Inflammatory macrophage (primary cell): ENCODE results near the gene ROBO1.

ENCODE experiments used
- DNase-seq, 2 donors: peaks; one replicate each; pipeline ENCODE4 v3.0.0-alpha.2; 2020 to 2022

Gene ROBO1

DNA sequence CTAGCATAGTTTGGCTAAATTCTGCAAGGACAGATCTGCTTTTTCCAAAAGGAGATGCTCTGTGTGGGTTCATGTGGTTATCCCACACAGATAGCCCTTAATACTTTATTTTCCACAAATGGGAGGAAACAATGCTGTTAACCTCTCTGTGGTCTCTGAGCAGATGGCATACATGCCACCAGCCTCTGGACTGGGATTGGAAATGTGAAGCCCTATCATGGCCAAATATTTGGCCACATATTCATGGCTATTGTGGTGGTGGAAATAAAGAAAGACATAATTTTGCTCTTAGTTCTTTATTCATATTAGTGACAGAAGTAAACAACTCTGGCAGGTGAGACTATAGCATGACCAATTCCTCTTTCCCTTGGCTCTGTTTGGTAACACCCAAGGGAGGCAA, 726.2 kb downstream of the ROBO1 start:
- no peak for DNase-seq

DNA sequence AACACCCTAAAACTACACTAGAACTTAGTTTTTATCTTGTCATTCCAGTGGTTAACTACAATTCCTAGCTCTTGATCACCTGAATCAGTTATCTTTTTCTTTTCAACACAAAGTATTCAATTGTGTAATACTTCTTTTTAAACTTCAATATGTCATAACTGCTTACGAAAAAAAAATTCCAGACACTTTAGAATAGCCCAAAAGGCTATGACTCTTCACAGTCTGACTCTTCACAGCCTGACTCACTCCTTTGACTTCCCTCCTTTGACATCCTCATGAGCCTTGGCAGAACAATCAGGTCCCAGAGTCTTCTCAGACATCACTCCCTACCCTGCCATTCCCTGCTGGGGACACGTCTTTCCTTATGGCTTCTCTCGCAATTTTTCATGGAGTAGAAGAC, 727.1 kb downstream of the ROBO1 start:
- DNase-seq: no peak

DNA sequence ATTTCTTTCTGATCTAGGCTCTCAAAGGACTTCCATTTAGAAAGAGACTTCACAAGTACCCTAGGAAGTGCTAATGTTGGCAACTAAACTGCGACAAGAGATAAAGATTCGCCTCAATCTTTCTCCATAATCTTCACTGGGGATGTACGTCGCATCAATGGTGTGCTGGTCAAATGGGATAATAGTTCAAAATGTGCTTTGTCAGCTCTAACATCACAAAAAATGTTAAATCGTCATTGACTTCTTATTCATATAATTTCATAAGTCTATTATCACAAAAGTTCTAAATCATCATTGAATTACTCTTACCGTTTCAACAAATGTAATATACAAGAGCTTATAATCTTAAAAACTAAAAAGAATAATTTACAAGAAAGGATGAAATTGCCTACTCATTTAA, 727.7 kb downstream of the ROBO1 start:
- DNase-seq: no peak

DNA sequence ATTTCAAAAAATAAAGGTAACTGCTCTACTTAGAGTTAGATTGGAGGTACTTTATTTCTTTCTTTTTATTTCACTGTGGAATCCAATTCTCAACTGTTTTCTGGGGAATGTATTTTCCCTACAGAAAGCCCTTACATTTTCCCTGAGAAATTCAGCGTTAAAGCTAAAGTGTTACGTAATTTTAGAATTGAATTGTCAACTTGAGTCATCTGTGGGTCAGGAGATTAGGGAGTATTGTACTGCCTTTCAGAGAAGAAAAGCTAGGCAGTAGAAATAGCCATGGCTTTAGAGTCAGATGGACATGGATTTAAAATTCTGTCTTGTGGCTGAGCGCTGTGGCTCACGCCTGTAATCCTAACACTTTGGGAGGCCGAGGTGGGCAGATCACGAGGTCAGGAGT, 728.6 kb downstream of the ROBO1 start:
- no peak for DNase-seq

DNA sequence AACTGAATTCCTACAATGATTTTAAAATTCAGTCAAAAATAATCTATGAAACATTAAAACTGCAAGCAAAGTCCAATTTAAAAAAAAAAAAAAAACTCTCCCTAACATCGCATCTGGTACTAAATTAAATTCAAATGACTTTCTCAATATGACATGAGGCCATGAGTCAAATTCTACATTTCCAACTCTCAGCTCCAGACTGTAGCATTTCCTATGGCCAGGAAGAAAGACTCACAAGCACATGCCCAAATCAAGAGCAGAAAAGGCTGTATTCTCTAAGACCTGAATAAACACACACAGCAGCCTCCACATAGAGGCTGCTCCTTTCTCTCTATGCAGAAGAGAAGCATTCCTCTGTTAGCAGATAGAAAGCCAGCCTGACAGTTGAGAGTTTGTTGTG, 729.2 kb downstream of the ROBO1 start:
- DNase-seq: no peak

DNA sequence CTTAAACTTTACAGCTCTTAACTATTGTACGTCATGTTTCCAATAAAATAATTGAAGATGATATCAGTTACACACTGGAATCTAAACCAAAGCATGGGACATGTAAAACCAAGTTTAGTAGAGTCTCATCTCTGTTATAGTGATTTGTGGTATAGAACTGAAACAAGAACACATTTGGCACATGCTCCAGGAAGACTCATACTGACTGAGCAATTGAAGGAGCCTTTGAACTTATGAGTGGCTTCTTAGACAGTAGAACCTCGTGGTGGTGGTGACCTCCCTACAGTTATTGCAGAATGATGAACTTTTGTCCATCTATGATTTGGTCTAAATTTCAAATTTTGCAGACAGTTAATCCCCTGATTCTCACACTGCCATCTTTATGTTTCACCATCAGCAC, 729.7 kb downstream of the ROBO1 start:
- DNase-seq: no peak

DNA sequence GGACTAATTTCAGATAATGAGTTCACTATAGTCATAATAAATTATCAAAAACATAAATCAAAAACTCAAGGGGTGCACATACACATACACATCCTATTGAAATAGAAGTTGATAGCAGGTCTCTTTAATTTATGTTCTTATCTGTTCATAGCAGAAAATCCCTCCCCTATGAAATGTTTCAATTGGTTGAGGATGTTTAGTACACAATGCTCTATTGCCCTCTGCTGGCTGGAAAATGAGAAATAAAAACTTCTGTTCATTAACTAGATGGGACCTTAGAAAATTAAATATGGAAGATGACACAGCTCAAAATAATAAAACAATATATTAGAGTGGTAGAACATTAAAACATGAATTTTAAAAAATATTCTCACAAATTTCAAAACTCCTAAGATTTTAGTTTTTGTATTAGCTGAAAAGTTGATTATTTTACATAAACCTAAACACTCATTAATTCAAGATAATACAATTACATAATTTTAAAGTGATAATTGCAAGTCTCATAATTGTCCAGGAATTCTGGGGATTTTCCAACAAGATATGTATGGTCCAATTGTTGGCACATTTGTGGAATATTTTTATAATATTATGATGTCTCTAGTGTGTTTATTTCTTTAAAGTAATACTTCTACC, 735.0 kb downstream of the ROBO1 start:
- DNase-seq: peak; percentile 30 to 37

DNA sequence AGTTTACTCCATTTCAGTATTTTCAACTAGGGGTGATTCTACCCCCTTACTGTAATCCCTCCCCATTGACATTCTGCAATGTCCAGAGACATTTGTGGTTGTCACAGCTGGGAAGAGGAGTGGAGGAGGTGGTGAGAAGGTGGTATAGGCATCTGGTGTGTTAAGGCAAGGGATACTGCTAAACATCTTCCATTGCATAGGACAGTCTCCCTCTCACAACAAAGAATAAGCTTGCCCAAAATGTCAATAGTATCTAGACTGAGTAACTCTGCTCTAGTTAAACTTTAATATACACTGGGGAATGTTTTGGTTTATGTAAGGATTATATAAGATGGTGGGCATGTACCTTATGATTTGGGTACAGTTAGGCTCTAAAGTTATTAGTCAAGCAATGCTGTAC, 737.6 kb downstream of the ROBO1 start:
- no peak for DNase-seq

DNA sequence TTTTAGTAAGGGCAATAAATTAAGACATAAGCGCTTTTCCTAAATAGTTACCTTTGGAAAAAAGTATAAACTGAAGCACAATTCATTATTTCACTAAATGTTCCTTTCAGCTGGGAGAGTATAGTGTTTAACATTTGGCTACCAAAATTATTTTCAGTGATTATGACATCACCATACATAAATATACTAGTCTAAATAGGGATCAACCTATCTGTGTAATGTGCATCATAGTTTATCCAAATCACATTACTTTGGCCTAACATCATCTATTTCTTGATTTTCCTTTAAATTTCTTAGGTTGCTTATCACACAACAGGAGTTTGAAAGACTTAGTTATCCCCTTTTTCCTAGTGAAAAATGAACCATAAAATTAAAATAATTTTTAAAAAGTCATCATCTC, 738.9 kb downstream of the ROBO1 start:
- DNase-seq: no peak

DNA sequence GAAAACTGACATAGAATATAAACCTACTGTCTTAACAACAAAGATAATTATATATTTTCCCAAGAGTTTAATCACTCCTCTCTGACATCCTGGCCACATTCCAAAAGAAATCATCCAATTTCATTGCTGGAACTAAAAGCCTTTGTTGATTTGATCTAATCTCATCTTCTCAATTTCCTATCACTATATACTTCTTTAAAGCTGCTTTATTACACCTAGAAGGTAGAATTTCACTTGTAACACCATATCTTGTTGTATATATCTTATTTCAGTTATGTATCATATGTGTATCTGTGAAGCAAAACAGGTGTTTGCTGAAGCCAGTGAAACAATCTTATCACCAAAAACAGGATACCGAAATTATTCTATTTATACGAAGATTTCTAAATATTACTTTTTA, 740.2 kb downstream of the ROBO1 start:
- no peak for DNase-seq

DNA sequence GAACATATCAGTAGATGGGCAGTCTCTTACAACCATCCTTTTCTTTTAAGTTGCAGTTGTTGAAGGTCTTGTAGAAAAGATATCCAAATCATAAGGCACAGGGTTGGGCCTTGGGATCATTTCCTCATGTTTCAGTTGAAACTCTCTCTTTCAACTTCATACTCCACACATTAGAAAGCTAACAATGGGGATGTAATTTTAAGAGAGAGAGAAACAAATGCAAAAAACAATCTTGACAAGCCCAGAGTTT, 747.9 kb downstream of the ROBO1 start:
- DNase-seq: no peak

DNA sequence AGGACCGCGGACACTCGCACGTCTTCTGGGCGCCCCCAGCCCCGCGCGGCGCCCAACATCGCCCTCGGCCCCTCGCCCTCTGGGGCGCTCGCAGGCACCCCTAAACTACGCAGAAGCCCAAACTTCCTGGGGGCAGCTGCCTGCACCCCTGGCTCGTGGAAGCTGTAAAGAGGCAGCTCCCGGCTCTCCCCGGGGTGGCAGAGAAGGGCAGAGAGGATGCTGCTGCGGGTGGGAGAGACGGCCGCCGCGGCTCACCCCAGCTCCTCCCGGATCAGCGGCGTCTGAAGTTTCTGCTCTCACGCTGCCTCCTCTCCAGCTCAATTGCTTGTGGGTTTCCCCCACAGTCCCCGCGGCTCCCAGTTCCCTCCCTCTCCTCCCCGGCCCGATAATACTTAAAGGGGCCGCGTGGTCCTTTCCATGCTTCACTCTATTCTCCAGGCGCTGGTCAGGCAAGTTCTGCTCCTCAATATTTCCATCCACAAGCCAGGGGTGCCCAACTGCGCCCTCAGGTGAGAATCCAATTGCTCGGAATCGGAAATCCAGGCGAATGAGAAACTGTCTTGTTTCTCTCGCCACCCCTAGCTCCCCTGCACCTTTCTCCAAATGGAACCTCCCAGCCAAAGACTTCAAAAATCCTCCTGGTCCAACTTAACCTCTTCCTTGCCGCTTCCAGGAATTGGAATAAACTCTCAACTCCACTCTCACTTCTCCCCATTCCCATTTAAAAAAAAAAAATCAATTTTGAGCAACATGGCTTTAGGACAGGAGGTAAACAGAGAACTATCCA, 748.5 kb downstream of the ROBO1 start:
- no peak for DNase-seq

DNA sequence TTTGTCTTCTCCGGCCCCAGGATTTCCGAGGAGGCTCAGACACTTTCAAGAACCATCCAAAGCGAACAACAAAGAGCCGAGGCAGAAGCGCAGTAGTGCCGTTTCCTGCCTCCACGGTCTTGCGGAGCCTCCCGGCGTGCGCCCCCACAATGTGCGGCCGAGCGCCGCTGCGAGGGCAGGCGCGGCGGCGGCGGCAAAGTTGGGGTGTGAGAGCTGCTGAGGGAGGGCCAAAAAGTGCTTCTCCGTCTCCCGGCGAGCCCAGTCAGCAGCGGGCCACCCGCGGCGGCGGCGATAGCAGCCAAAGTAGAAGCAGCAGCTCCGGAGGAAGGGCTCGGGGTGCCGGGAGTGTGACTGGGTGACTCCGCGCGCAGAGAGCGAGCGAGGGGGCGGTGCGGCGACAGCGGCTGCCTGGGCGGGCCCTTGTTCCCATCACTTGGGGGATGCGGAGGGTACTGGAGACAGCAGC, 749.1 kb downstream of the ROBO1 start:
- DNase-seq: no peak

DNA sequence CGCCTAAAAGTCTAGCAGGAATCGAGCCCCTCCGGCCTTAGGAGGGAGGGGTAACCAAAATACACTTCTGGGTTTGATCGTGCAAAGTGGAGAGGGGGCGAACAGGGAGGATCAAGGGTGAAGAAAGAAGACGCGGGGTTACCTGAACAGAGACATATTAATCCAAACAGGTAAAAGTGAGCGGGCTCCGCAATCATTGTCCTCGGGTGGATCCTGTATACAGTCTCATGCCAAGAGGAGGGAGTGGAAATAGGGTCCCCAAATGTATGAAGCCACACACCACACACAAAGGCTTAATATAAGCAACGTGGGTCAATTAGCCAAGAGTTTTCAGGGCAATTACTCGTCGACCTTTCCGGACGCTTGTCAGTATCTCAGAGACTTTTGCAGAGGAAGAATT, 749.5 kb downstream of the ROBO1 start:
- DNase-seq: no peak

DNA sequence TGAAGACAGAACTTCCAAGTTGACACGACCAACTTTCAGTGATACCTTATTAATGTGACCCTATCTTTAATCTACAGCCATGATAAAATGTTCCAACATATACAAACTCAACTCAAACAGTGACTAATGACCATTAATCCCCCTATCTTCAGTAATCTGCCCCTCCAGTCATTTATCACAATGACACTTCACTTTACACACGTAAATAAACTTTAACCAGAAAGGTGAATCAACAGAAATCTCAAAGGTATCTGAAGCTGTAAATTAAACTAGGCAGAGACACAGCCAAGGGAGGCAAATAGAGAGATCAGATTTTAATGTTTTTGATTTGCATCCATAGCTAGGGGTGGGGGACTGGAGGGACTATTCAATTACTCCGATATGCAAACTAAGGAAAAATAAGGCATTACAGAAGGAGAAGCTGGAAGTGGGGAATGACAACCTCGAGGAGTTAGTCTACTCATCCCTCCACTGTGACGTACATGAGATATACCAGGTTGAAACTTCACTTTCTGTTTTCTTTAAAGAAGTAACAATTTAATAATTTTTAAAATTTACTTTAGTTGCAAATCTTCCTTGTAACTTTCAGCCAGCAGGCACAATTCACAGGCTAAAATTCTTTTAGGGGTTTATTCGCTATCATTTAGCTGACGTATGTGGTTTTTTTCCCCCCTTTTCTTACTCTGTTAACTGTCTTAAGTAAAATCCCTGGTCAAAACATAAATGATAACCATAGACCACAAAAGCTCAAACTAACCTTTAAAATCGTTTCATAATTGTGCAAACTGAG, 751.0 kb downstream of the ROBO1 start:
- DNase-seq: no peak

DNA sequence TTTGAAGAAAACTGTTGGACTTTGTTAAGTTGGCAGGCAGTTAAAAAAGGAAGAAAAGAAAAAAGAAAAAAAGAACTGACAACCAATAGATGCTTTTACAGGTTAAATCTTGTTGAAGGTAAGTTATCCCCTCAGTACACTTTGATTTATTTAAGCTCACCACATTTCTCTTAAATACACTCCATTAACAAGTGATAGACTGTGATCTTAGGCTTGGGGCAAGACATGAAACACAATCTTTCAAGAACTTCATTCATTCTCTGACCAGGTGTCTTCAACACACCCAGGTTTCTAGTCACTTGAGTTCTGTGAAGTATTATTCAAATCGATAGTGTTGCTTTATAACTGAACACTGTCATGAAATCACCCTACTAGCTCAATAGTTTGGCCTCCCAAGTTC, 751.9 kb downstream of the ROBO1 start:
- no peak for DNase-seq

DNA sequence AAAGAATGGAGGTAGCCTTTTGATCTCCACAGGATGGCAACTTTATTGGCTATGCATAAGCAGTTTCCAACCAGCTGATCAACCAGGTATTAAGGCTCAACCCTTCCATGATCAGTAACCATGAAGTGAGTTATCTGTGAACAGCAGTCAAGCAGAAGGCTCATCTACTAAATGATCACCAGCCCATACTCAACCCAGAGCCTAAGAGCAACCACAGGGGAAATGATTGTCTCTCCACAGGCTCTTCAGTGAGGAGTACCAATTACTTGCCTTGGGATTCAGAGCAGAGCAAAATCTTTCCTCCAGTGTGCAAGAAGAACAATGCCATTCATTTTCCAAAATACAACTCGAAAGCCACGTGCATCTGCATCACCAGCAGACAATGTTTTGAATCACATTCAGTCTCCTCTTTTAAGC, 754.8 kb downstream of the ROBO1 start:
- no peak for DNase-seq

DNA sequence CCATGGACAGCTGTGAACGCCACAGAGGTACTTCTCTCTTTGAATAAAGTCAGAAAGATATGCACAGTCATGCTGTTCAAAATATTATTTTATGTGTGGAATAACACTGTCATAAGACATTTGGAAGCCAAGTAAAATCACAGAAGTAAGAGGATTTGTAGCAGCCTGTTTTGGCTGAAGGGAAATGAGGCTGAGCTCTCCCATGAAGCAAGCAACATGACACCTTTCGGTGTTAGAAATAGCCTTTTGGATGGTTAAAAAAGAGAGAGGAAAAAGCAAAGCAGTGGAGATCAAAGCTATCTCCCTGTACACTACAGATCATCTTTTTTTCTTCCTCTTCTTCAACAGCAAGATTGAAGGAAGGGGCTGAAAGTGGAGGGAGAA, 755.3 kb downstream of the ROBO1 start:
- DNase-seq: no peak

DNA sequence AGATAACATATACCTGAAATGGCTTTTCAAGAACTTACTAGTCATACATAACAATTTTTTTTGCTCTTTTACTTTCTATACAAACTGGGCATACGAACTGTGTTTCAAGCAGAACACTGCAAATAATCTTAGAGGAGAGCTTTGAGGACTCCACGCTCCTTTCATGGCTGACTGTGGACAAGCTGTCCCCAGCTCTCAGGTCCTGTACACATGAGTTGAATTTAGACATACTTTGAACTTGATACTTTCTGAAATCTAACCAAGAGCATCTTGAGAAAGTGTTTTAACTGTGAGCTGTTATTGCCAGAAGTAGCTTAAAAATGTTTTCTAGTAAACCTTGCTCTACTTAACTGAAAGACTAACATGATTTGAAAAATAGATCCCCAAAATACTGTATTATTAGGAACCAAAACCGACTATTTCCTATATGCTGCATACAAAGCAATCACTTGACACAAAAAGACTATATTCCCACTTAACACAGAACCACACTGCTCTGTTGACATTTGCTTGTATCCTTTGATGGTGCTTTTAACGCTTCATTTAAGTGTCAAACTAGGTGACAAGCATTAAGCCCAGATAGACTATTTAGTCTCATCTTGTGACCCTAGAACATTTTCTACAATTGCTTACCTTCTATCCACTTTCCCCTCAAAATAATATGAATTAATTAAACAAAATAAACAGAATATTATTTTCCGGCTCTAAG, 755.8 kb downstream of the ROBO1 start:
- no peak for DNase-seq

DNA sequence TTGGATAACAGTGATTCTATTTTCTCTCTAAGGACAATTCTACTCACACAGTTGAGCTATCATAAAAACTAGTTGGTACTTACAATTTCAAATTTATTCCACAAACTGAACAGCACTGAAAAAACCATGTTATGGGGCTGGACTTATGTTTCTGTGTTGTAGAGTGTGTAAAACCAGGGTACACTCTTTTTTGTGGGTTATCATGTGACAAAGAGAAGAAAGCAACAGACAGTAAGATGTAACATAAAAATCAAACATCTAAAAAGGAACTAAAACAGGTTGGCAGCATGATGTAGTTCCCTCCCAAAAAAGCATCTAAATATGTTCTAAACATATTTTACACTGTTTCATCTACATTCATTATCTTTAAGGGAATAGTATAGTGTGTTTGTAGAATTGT, 757.9 kb downstream of the ROBO1 start:
- no peak for DNase-seq

DNA sequence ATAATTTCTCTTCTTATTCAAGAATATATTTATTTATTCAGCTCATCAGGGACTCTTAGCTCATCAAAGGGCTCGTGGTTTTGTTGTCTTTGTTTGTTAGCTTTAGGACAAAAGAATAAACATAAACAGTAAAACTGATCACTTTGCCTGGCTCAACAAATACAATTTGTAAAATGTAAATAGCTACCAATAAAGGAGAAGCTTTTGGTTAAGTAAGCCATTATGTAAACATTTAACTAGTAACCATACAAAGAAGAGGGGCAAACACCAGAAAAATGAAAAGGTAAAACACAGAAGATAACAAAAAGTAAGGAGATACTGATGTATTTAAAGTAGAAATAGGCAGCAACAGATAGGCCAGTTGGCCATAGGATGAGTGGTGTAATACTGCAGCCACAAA, 761.7 kb downstream of the ROBO1 start:
- DNase-seq: no peak

DNA sequence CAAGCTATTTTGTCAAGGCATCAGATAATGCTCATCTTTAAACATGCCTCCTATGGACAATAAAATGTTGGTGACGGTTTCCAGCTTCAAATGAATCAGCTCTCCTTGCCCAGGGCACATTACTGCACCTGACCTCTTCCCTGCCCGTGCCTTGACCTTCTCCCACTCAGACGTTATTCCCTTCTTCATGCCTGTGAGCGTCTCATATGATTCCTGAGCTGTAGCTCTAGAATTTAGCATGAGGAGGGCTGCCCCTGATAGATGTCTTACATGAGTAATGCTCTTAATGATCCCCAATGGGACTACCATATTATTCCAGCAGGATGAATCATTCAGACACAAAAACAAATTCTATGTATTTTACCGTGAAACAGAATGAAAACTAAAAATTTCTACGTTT, 762.7 kb downstream of the ROBO1 start:
- DNase-seq: no peak

DNA sequence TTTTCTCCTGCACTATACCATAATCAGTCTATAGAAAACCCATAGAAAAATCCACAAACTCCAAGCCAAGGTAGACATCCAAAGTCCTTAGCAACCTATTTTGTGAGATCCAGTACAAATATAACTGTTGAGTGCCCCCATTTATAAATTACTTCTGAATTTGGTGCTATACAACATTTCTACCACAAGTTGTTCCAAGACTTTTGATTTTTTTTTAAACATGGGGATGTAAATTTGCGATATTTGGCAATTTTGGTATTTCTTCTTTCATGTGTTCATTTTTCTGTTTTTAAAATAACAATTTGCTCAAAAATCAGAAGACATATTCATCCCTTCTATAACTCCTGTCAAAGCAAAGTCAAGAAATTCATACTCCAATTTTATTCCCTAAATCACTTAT, 763.8 kb downstream of the ROBO1 start:
- DNase-seq: no peak
